Measurements from ENCODE around the gene NUP93.
"Not testable (repeated sequence)": the region's sequence is repeated elsewhere in the genome, so short reads cannot be mapped to it uniquely, and the experiment has no call there.

Gene NUP93

GRCh38 chr16:56779906-56780305 is 50.0 kb downstream of the NUP93 start:
- no peak for DNase-seq (ENCODE audit: low read depth in 2 of 2)

DNA sequence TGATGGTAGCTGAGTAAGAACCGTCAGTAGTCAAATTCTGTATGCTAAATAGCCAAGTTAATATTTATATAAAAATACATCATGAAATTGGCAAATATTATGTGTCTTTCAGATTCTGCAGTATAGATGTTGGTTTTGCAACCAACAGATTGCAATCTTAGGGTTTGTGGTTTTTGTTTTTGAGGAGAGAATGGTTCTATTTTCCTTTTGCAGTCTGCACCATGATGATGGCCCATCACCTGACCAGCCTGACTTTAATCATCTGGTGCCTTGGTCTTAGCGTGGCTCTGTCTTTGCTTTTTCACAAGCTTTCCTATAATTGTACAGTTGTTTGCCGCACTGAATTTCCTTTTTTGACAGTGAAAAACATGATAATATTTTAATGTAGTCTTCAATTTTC is 50.7 kb downstream of the NUP93 start:
- no peak for DNase-seq (ENCODE audit: low read depth in 2 of 2)

DNA sequence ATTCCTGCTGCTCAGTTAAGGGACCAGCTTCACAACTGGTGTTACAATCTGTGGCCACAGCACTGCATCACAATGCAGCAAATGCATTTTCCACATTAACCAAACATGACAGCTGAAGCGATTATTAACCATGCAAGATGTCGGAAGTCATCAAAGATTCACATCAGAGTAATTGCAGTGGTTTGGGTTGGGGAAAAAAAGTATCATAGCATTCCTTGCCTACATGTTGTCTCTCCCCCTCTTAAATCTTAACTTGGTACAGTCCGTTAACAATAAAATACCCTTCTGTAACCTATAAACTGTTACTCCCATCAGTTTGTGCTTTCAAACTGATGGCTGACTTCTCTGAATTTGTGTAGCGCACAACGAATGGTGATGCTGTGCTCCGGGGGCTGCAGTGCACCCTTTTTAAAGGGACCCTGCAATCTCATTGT is 51.6 kb downstream of the NUP93 start:
- DNase-seq (ENCODE audit: low read depth in 2 of 2) = no peak

DNA sequence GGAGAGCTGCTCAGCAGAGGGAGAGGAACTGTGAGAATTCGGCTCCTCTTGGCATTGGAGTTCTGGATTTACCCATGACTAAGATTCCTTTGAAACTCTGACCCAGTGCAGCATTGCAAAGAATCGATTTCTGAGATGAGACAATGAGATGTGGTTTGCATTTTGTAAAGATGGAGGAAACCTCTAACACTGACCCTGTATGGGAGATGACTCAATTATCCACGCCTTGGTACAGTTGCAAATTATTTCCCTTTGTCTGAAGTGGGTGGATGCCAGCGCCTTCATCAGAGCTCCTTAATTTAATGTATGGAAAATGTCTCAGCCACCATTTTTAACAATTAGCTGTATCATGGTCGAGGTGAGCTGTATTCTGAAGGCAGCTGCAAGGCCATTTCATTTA is 53.4 kb downstream of the NUP93 start:
- DNase-seq (ENCODE audit: low read depth in 2 of 2) = no peak

DNA sequence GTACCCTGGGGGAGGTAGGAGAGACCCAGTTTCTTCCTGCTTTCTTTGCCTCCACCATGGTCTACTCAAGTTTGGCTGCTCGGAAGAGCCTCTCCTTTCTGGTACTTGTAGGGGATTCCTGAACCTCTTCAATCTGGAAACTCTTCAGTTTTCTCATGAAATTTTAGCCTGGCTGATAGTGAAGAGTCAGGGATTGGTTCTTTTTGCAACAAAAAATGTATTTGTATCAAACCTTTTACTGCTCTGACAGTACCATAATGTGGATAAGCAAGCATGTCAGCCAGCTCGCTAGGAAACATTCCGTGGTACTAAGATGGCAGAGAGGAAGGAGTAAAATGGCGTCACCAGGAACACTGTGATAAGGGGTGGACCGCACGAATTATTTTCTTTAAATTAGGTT is 55.4 kb downstream of the NUP93 start:
- no peak for DNase-seq (ENCODE audit: low read depth in 2 of 2)

DNA sequence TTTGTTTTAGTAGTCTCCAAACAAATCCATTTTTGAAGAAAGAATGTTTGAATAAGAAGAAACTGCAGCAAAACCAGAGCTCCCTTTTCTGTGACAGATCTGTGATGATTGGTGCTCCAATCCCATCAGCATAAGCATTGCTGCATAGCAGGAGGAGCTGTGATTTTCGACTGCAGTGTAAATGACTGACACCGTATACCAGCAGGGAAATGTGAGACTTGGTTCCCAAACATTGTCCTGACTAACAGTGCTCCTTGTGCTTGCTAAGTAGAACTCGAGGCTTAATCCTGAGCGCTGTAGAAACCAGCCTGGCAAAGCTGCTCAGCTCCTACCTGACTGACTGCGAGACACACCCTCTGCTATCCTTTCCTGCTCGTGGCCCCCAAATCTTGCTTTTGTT is 57.2 kb downstream of the NUP93 start:
- no peak for DNase-seq (ENCODE audit: low read depth in 2 of 2)

DNA sequence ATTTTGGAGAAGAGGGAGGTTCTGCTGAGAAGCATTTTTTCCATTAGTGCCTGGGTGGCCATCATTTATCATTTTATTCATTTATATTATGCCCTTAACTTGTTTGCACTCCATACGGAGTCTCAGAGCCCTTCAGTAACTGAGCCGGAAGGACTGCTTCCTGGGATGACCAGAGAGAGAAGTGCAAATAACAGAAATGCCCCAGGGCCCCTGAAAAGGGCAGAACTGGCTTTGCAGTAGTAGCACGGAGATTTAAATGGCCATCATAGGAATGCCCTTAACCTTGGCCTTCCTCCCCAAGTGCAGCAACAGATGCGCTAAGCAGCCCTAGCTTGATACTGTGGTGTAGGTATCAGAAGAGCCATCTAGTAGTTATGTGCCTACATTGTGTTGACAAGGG is 58.5 kb downstream of the NUP93 start:
- no peak for DNase-seq (ENCODE audit: low read depth in 2 of 2)

- DNase-seq (ENCODE audit: low read depth in 2 of 2) = no peak
Observed at GRCh38 chr16:56789360-56789759, 59.4 kb downstream of the NUP93 start.

DNA sequence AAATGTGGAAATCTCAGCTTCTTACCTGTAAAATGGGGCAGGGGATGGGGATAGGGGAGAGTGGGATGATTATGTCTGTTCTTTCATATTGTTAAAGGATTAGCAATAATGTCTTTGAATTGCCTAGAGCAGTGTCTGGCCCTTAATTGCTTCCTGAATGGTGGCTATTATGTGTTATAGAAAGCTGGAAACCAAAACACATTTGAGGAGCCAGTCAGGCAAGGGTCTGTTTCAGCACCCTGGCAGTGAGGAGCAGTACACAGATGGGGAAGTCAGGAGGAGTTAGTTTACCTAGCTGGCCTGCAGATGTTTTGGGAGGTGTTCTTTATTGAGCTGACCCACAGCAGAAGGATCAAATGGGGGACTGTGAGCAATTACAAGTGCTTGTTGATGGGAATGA is 63.0 kb downstream of the NUP93 start:
- no peak for DNase-seq (ENCODE audit: low read depth in 2 of 2)

DNA sequence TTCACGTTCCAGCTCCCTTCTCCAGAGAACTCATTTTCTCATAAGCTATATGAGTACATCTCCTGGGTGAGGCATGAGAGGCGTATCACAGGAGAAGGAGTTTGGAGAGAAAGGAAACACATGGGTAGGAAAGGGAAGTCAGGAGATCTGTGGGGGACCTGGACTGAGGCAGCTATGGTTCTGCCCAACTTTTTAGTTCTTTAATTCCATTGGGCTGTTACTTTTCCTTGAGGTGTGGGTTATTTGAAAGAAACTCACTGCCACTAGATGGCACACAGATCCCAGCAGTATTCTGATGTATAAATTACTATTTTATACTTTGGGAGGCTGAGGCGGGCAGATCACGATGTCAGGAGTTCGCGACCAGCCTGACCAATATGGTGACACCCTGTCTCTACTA is 63.6 kb downstream of the NUP93 start:
- no peak for DNase-seq (ENCODE audit: low read depth in 2 of 2)

DNA sequence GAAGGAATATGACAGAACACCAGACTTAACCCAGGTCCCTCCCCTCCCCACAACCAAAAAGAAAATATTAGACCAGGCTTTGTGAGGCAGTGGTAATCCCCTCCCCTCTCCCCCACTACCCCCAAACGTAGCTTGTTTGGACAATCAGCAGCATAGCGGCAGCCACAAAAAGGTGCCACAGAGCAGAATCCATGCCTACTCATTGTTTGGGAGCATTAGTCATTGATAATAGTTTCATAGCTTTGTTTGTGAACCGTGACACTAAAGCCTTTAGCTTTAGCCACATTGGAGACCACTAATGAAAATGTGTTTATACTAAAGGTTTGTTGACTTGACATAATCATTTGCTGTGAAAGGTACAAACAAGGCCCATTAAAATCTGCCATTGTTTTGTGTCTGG is 65.1 kb downstream of the NUP93 start:
- DNase-seq (ENCODE audit: low read depth in 2 of 2) = no peak

- not testable (repeated sequence) for DNase-seq (ENCODE audit: low read depth in 2 of 2)
Observed at GRCh38 chr16:56797038-56797437, 67.1 kb downstream of the NUP93 start.

DNA sequence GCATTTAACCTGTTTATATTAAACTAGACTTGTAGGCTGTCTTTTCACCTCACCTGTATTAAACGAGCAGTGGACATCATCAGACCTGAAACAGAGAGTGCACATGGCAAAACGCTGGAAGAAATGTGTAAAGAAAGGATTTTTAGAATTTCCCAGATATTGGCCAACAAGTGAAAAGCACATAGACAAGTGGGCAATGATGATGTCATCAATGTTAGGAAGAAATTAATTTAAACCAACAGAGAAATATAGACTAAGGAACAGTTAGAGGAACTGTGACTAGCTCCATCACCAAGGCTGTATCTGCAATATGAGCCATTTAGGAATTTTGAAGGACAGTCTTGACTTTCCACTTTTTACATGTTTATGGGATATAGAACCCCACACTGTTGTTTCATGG is 67.9 kb downstream of the NUP93 start:
- no peak for DNase-seq (ENCODE audit: low read depth in 2 of 2)

DNA sequence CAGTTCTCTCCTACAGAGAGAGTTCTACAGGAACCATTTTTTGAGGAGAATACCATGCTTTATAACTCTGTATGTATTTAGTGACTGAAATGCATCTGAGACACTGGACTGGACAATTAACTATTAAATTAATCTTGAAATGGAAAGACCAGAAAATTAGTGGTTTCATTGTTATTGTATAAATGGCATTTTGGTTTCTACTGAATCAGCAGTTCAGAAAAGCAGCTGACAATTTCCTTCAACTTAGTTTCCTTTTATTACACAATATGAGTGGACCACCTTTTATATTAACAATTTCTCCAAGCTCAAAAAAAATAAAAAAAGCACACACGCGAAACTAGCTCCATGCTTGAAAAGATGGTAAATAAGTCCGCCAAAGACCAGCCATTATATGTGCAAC is 69.0 kb downstream of the NUP93 start:
- no peak for DNase-seq (ENCODE audit: low read depth in 2 of 2)

- no peak for DNase-seq (ENCODE audit: low read depth in 2 of 2)
Observed at GRCh38 chr16:56800355-56800754, 70.4 kb downstream of the NUP93 start.

GRCh38 chr16:56801762-56802161 is 71.8 kb downstream of the NUP93 start:
- no peak for DNase-seq (ENCODE audit: low read depth in 2 of 2)

DNA sequence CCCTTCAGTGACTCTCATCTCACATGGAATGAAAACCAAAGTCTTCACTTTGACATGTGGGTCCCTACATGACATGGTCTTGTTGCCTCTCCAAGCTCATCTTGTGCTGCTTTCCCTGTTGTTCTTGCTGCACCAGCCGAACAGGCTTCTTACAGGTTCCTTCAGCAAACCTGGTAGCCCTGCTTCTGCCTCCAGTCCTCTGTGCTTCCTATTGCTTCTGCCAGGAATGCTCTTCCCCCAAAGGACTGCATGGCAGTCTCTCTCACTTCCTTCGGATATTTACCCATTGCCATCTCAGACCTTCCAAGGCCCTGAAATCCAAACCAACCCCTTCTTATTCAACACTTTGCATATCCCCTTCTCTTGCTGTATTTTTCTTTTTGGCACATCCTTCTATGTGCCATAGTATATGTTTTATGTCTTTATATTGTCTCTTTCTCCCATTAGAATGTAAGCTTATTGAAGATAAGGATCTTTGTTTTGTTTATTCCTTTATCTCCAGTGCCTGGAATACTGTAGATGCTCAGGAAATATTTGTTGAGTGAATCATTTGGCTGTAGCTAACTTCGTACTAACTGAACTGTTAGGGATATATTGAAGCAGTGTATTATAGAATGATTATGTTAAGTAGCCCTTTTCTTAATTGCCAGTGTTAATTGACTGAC is 77.2 kb downstream of the NUP93 start:
- DNase-seq (ENCODE audit: low read depth in 2 of 2) = no peak

GRCh38 chr16:56807676-56808067 is 77.7 kb downstream of the NUP93 start:
- not testable (repeated sequence) for DNase-seq (ENCODE audit: low read depth in 2 of 2)

DNA sequence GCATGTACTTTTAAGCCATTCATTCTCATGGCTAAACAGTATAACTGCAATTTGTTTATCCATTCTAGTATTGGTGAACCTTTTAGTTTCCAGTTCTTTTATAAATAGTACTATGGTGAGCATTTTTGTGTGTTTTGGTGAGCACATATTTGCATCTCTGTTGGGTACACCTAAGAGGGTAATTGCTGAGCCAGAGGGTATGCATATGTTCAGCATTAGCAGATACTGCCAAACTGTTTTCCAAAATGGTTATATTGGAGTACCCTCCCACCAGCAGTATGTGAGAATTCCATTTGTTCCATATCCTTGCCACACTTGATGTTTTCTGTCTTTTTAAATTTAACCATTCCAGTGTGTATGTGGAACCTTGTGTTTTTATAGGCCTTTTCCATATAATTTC is 81.0 kb downstream of the NUP93 start:
- DNase-seq (ENCODE audit: low read depth in 2 of 2) = no peak

DNA sequence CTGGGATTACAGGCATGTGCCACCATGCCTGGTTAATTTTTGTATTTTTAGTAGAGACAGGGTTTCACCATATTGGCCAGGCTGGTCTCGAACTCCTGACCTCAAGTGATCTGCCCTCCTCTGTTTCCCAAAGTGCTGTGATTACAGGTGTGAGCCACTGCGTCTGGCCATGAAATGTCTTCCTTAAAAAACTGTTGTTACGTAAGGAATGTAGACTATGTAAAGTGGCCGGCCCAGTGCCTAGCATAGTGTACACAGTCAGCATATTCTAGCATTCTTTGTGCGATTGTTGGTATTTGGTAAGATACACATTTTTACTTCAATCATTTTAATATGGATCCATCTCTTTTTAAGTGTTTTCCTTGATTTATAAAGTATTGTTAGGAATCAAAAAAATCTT is 81.7 kb downstream of the NUP93 start:
- not testable (repeated sequence) for DNase-seq (ENCODE audit: low read depth in 2 of 2)

- no peak for DNase-seq (ENCODE audit: low read depth in 2 of 2)
Observed at GRCh38 chr16:56812884-56813283, 83.0 kb downstream of the NUP93 start.

GRCh38 chr16:56814537-56815432 is 84.9 kb downstream of the NUP93 start:
- DNase-seq (ENCODE audit: low read depth in 2 of 2) = no peak

DNA sequence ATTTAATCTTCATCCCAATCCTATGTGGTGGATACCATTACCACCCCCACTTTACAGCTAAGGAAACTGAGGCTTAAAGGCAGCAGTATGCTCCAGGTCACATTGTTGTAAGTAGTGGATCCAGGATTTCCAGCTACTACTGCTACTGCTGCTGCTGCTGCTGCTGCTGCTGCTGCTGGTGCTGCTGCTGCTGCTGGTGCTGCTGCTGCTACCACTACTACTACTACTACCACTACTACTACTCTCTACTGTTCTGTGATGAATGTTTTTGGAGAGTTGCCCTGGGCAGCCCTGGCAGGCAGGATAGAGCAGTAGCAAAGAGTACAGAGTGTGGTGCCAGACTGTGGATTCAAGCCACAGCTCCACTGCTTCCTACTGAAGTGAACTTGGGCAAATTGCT is 85.8 kb downstream of the NUP93 start:
- DNase-seq (ENCODE audit: low read depth in 2 of 2) = no peak

Measured in stimulated activated CD4-positive, alpha-beta T cell treated with anti-CD3 and anti-CD28 coated beads, Interleukin-12 subunit alpha, Interleukin-12 subunit beta, amount 100 ng/mL, for 24 hours (primary cell).